ENCODE measurements around the gene RAMP3.
"Not testable (repeated sequence)": the region's sequence is repeated elsewhere in the genome, so short reads cannot be mapped to it uniquely, and the experiment has no call there.

RAMP3 gene

GRCh38 chr7:45157653-45158401 lies at the start of gene RAMP3:
Gene RAMP3 (plus strand): TSS chr7:45157791. CDS start chr7:45157829, 38 bp downstream.
- no peak for DNase-seq (ENCODE audit: low read depth)

- no peak for DNase-seq (ENCODE audit: low read depth)
Measured at GRCh38 chr7:45108863-45109262, 48.7 kb upstream of the RAMP3 start.

- DNase-seq (ENCODE audit: low read depth), result peak; percentile 91
Measured at GRCh38 chr7:45111298-45112223, 46.0 kb upstream of the RAMP3 start, which contains the start of gene TBRG4. Gene TBRG4 (minus strand): TSS chr7:45111697. CDS start chr7:45109237, 2,460 bp downstream.

- DNase-seq (ENCODE audit: low read depth), result peak; percentile 66
Measured at GRCh38 chr7:45112648-45113047, 44.9 kb upstream of the RAMP3 start.

- not testable (repeated sequence) for DNase-seq (ENCODE audit: low read depth)
Measured at GRCh38 chr7:45114257-45114656, 43.3 kb upstream of the RAMP3 start.

- no peak for DNase-seq (ENCODE audit: low read depth)
Measured at GRCh38 chr7:45114926-45115325, 42.7 kb upstream of the RAMP3 start.

- DNase-seq (ENCODE audit: low read depth), result no peak
Measured at GRCh38 chr7:45116048-45116447, 41.5 kb upstream of the RAMP3 start.

- DNase-seq (ENCODE audit: low read depth), result no peak
Measured at GRCh38 chr7:45117582-45117981, 40.0 kb upstream of the RAMP3 start.

- no peak for DNase-seq (ENCODE audit: low read depth)
Measured at GRCh38 chr7:45118292-45118691, 39.3 kb upstream of the RAMP3 start.

GRCh38 chr7:45118889-45119331 lies 38.7 kb upstream of the RAMP3 start:
- no peak for DNase-seq (ENCODE audit: low read depth)

GRCh38 chr7:45119550-45119949 lies 38.0 kb upstream of the RAMP3 start:
- no peak for DNase-seq (ENCODE audit: low read depth)

- DNase-seq (ENCODE audit: low read depth), result no peak
Measured at GRCh38 chr7:45122975-45123860, 34.4 kb upstream of the RAMP3 start.

- DNase-seq (ENCODE audit: low read depth), result no peak
Measured at GRCh38 chr7:45123913-45124710, 33.5 kb upstream of the RAMP3 start.

GRCh38 chr7:45125193-45125904 lies 32.2 kb upstream of the RAMP3 start:
- DNase-seq (ENCODE audit: low read depth), result no peak

- DNase-seq (ENCODE audit: low read depth), result no peak
Measured at GRCh38 chr7:45126201-45126600, 31.4 kb upstream of the RAMP3 start.

- no peak for DNase-seq (ENCODE audit: low read depth)
Measured at GRCh38 chr7:45126920-45127319, 30.7 kb upstream of the RAMP3 start.

- no peak for DNase-seq (ENCODE audit: low read depth)
Measured at GRCh38 chr7:45129181-45129800, 28.3 kb upstream of the RAMP3 start.

- no peak for DNase-seq (ENCODE audit: low read depth)
Measured at GRCh38 chr7:45129906-45130305, 27.7 kb upstream of the RAMP3 start.

GRCh38 chr7:45130910-45131309 lies 26.7 kb upstream of the RAMP3 start:
- DNase-seq (ENCODE audit: low read depth), result no peak

- DNase-seq (ENCODE audit: low read depth), result no peak
Measured at GRCh38 chr7:45131891-45132290, 25.7 kb upstream of the RAMP3 start.
